Endodermal cell (in vitro differentiated cells): ENCODE measurements around the gene CDH23. TPM values are rescaled to one million over a fixed set of nuclear protein-coding genes. Genes with fewer than 3 reads are reported as not detected.

Experiments used
- DNase-seq: peaks from one replicate; pipeline ENCODE4 v3.0.0-alpha.2; 2017
- H3K27ac ChIP-seq: 2 replicates; pipeline ENCODE4 v1.5.1; 2013; ENCODE audit warnings: mild to moderate bottlenecking, low read depth, low read length, moderate library complexity
- H3K27me3 ChIP-seq: 2 replicates; pipeline ENCODE4 v1.6.1; 2013; ENCODE audit warnings: mild to moderate bottlenecking, low read length, moderate library complexity; ENCODE audit not compliant: insufficient read depth, control insufficient read depth, poor library complexity, severe bottlenecking
- H3K36me3 ChIP-seq: 2 replicates; pipeline ENCODE4 v1.7.0; 2013; ENCODE audit warnings: mild to moderate bottlenecking, low read length, moderate library complexity; ENCODE audit not compliant: control insufficient read depth, insufficient read depth
- H3K4me1 ChIP-seq: one replicate; pipeline ENCODE4 v1.7.0; 2013; ENCODE audit warnings: low read length; ENCODE audit not compliant: control insufficient read depth, insufficient read depth
- H3K4me3 ChIP-seq: 2 replicates; pipeline ENCODE4 v1.5.1; 2013; ENCODE audit warnings: mild to moderate bottlenecking, low read length, moderate library complexity
- H3K9ac ChIP-seq: 2 replicates; pipeline ENCODE4 v1.6.1; 2013; ENCODE audit warnings: mild to moderate bottlenecking, low read length, moderate library complexity; ENCODE audit not compliant: poor library complexity, severe bottlenecking; ENCODE audit errors: extremely low read depth
- H3K9me3 ChIP-seq: 2 replicates; pipeline ENCODE4 v1.6.1; 2013; ENCODE audit warnings: mild to moderate bottlenecking, low read length, moderate library complexity; ENCODE audit not compliant: control insufficient read depth
- H3K27ac Mint-ChIP-seq: 2 replicates; pipeline ENCODE4 v1.8.0; 2020; ENCODE audit warnings: mixed read lengths
- H3K27me3 Mint-ChIP-seq: 2 replicates; pipeline ENCODE4 v1.8.0; 2021; ENCODE audit warnings: mild to moderate bottlenecking, mixed read lengths; ENCODE audit not compliant: insufficient read depth
- H3K36me3 Mint-ChIP-seq: 2 replicates; pipeline ENCODE4 v1.8.0; 2020; ENCODE audit warnings: low read depth, mixed read lengths
- H3K4me1 Mint-ChIP-seq: 2 replicates; pipeline ENCODE4 v1.8.0; 2020; ENCODE audit warnings: mixed read lengths
- H3K4me3 Mint-ChIP-seq: 2 replicates; pipeline ENCODE4 v1.8.0; 2020; ENCODE audit warnings: mild to moderate bottlenecking, moderate library complexity, mixed read lengths
- H3K9me3 Mint-ChIP-seq: 2 replicates; pipeline ENCODE4 v1.8.0; 2020; ENCODE audit warnings: mild to moderate bottlenecking, mixed read lengths
- WGBS, 2 experiments: methylation state at CpG; one replicate each; pipeline versions ENCODE4 v1.1.5 to v1.1.7; 2013; ENCODE audit warnings: missing lambda C conversion rate in 2 of 2, mixed read lengths in 1 of 2; ENCODE audit not compliant: insufficient coverage in 1 of 2, insufficient read length in 1 of 2; 5-methylcytosine and 5-hydroxymethylcytosine counted together
- total RNA-seq, 2 donors: library from RNA; stranded (reverse); fragmentation: NEBNext Ultra II Directional in 1 of 2; extraction: Animal tissue kit (Norgen Biotek cat#: 25700) in 1 of 2; gene quantifications; 2 replicates in 1 of 2; 3 replicates in 1 of 2; pipeline ENCODE4 v1.2.1, GENCODE V29; 2021
- TF ChIP-seq, protein P1 (sequence below): fragments of 200-600 bp; sonication (generic); conservative IDR thresholded peaks from 2 replicates; pipeline ENCODE4 v1.5.0; 2021; ENCODE audit warnings: antibody characterized with exemption, mild to moderate bottlenecking

Gene CDH23
- total RNA-seq, 2 donors from 2014 or later: 2.1 to 4.2 TPM

GRCh38 chr10:71539442-71540118 lies 142.9 kb downstream of the CDH23 start:
- H3K27ac Mint-ChIP-seq: no peak overlapping the region

GRCh38 chr10:71542478-71542877 lies 145.8 kb downstream of the CDH23 start:
- Histone ChIP-seq H3K27ac (no peak overlapping the region), H3K9ac (no peak overlapping the region), H3K27me3 (no peaks in the 10 kb centered on the region), H3K4me3 (no peak overlapping the region), H3K9me3 (no peaks in the 10 kb centered on the region), H3K4me1 (no peaks in the 10 kb centered on the region), H3K36me3 (no peaks in the 10 kb centered on the region)
- Mint-ChIP-seq H3K27me3 (no peaks in the 10 kb centered on the region), H3K27ac (no peak overlapping the region), H3K4me3 (no peak overlapping the region), H3K36me3 (no peaks in the 10 kb centered on the region), H3K9me3 (no peaks in the 10 kb centered on the region), H3K4me1 (peaks cover 30% of the 10 kb centered on the region)
- WGBS, 2 experiments: 83 to 88% methylated on average over 3 to 7 of the region's 7 CpGs
- TF ChIP-seq, protein P1, sequence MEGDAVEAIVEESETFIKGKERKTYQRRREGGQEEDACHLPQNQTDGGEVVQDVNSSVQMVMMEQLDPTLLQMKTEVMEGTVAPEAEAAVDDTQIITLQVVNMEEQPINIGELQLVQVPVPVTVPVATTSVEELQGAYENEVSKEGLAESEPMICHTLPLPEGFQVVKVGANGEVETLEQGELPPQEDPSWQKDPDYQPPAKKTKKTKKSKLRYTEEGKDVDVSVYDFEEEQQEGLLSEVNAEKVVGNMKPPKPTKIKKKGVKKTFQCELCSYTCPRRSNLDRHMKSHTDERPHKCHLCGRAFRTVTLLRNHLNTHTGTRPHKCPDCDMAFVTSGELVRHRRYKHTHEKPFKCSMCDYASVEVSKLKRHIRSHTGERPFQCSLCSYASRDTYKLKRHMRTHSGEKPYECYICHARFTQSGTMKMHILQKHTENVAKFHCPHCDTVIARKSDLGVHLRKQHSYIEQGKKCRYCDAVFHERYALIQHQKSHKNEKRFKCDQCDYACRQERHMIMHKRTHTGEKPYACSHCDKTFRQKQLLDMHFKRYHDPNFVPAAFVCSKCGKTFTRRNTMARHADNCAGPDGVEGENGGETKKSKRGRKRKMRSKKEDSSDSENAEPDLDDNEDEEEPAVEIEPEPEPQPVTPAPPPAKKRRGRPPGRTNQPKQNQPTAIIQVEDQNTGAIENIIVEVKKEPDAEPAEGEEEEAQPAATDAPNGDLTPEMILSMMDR: no peak
- no peak for DNase-seq

More at GRCh38 chr10:71539442-71540118, 142.9 kb downstream of the CDH23 start:
- WGBS, 2 experiments: 71 to 77% methylated on average over 1 to 3 of the region's 3 CpGs
- Mint-ChIP-seq H3K4me3 (no peak overlapping the region), H3K9me3 (no peaks in the 10 kb centered on the region), H3K36me3 (no peaks in the 10 kb centered on the region), H3K27me3 (peaks cover 2% of the 10 kb centered on the region), H3K4me1 (peaks cover 20% of the 10 kb centered on the region)
- Histone ChIP-seq H3K27ac (no peak overlapping the region), H3K4me1 (no peaks in the 10 kb centered on the region), H3K27me3 (no peaks in the 10 kb centered on the region), H3K9me3 (no peaks in the 10 kb centered on the region), H3K4me3 (no peak overlapping the region), H3K9ac (no peak overlapping the region), H3K36me3 (no peaks in the 10 kb centered on the region)
- TF ChIP-seq, protein P1: no peak
- DNase-seq: no peak

DNA sequence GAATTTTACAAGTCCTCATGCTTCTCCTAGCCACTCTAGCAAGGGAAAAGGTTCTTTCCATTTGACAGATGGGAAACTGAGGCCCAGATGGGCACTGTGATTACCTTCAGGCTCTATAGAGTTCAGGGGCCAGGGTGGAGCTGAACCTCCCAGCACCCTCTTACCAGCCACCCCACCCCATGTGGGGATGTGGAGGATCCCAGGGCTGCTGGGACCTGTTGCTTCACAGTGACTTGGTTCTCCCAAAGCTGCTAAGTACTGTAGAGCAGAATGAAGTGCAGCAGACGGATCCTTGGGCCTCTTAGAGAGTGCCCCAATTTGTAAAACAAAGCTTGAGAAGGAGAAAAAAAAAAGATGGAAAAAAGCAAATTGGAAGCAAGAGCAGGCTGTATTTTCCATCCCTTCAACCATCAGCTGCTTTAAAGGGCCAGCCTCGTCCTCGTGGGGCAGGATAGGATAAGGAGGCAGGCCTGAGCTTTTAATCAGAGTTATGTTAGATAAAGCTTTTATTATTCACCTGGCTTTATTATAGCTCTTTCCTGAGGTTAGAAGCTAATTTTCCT lies 147.0 kb downstream of the CDH23 start:
- Histone ChIP-seq H3K36me3 (no peaks in the 10 kb centered on the region), H3K9me3 (no peaks in the 10 kb centered on the region), H3K9ac (no peak overlapping the region), H3K27ac (no peak overlapping the region), H3K4me1 (no peaks in the 10 kb centered on the region), H3K4me3 (no peak overlapping the region), H3K27me3 (no peaks in the 10 kb centered on the region)
- Mint-ChIP-seq H3K9me3 (no peaks in the 10 kb centered on the region), H3K4me3 (no peak overlapping the region), H3K36me3 (no peaks in the 10 kb centered on the region), H3K27me3 (no peaks in the 10 kb centered on the region), H3K27ac (no peak overlapping the region), H3K4me1 (peaks cover 30% of the 10 kb centered on the region)
- WGBS, 2 experiments: 38 to 71% methylated on average over 1 to 3 of the region's 3 CpGs
- TF ChIP-seq, protein P1: no peak
- no peak for DNase-seq
